CD4-positive, alpha-beta memory T cell (primary cell): ENCODE data around the gene LZTFL1. TPM values are rescaled to one million over a fixed set of nuclear protein-coding genes. Genes with fewer than 3 reads are reported as not detected.

Experiments used
- polyA plus RNA-seq, 2 donors: library from polyadenylated mRNA; unstranded; fragments of 300-500 nt; fragmentation: Illumina TruSeq; gene quantifications; one replicate each; pipeline ENCODE4 v1.2.3, GENCODE V29; 2021
- total RNA-seq, 2 experiments: library from RNA; stranded (reverse); gene quantifications; one replicate each; pipeline ENCODE4 v1.2.3, GENCODE V29; 2021

LZTFL1 gene
- total and polyA plus RNA-seq, 4 experiments from 2014 or later: 6.9 to 11.7 (median 8.6) TPM

Other genes with a start within 250 kb of the LZTFL1 start
- gene LIMD1, start 247.4 kb downstream of the LZTFL1 start, total RNA-seq: 10 to 100 TPM; 29.1 to 34.0 TPM
- 1 to 10 TPM; 2.6 to 7.5 TPM for gene LIMD1, start 247.4 kb downstream of the LZTFL1 start, polyA plus RNA-seq
- 100 to 1,000 TPM in 1 of 2 experiments, 10 to 100 TPM in 1; 95.7 to 104 TPM for gene SACM1L, start 152.7 kb downstream of the LZTFL1 start, total RNA-seq
- 10 to 100 TPM; 27.6 to 39.1 TPM for gene SACM1L, start 152.7 kb downstream of the LZTFL1 start, polyA plus RNA-seq
- gene SLC6A20, start 45.6 kb downstream of the LZTFL1 start, total RNA-seq: not detected
- under 1 TPM in 1 of 2 donors, not detected in 1; 0.41 TPM for gene SLC6A20, start 45.6 kb downstream of the LZTFL1 start, polyA plus RNA-seq
- gene CCR9, start 44.4 kb upstream of the LZTFL1 start, total RNA-seq: 1 to 10 TPM; 4.0 to 4.5 TPM
- gene CCR9, start 44.4 kb upstream of the LZTFL1 start, polyA plus RNA-seq: 1 to 10 TPM; 3.9 to 4.4 TPM
- gene CXCR6, start 101.3 kb upstream of the LZTFL1 start, total RNA-seq: 1 to 10 TPM; 8.6 to 9.6 TPM
- gene CXCR6, start 101.3 kb upstream of the LZTFL1 start, polyA plus RNA-seq: 10 to 100 TPM in 1 of 2 donors, 1 to 10 TPM in 1; 6.1 to 13.6 TPM
- 10 to 100 TPM; 42.5 to 43.3 TPM for gene FYCO1, start 153.7 kb upstream of the LZTFL1 start, total RNA-seq
- 10 to 100 TPM in 1 of 2 donors, under 1 TPM in 1; 0.73 to 10.8 TPM for gene FYCO1, start 153.7 kb upstream of the LZTFL1 start, polyA plus RNA-seq
- not detected for gene XCR1, start 185.4 kb upstream of the LZTFL1 start, total RNA-seq
- not detected for gene XCR1, start 185.4 kb upstream of the LZTFL1 start, polyA plus RNA-seq